Fibroblast of mammary gland (primary cell): ENCODE data around the gene TMEM214.

Experiments
- DNase-seq: peaks from one replicate; pipeline ENCODE4 v3.0.0-alpha.2; 2010; ENCODE audit warnings: low read depth
- H3K4me3 ChIP-seq: 2 replicates; pipeline ENCODE4 v1.5.1; 2011; ENCODE audit warnings: low read depth, mild to moderate bottlenecking, low read length, moderate library complexity; ENCODE audit not compliant: control insufficient read depth
- TF ChIP-seq, protein P1 (sequence below): conservative IDR thresholded peaks from 2 replicates; pipeline ENCODE4 v1.5.1; 2011; ENCODE audit warnings: low read depth, low read length, inconsistent platforms; ENCODE audit not compliant: control insufficient read depth, insufficient read depth

Gene TMEM214

GRCh38 chr2:26991717-26992116 is 41.0 kb upstream of the TMEM214 start:
- no peak overlapping the region for H3K4me3 ChIP-seq
- TF ChIP-seq, protein P1, sequence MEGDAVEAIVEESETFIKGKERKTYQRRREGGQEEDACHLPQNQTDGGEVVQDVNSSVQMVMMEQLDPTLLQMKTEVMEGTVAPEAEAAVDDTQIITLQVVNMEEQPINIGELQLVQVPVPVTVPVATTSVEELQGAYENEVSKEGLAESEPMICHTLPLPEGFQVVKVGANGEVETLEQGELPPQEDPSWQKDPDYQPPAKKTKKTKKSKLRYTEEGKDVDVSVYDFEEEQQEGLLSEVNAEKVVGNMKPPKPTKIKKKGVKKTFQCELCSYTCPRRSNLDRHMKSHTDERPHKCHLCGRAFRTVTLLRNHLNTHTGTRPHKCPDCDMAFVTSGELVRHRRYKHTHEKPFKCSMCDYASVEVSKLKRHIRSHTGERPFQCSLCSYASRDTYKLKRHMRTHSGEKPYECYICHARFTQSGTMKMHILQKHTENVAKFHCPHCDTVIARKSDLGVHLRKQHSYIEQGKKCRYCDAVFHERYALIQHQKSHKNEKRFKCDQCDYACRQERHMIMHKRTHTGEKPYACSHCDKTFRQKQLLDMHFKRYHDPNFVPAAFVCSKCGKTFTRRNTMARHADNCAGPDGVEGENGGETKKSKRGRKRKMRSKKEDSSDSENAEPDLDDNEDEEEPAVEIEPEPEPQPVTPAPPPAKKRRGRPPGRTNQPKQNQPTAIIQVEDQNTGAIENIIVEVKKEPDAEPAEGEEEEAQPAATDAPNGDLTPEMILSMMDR = no peak
- no peak for DNase-seq

DNA sequence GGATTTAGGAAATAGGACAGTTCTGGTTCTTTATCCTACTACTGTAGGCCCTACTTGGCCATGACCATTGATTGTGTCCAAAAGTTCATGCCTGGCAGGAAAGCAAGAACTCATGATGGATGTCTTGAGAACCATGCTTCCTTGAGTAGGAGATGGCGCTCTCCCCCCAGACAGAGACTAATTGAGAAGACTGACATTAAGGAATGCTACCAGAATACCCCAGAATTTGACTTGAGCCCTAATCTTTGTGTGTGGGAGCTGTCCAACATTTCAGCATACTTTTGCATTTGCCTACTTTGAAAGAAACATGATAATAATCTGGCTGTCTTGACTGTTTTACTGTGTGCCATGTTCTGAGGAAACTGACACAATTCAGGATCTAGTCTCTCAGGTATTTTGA is 39.0 kb upstream of the TMEM214 start:
- no peak for DNase-seq
- TF ChIP-seq, protein P1 = no peak
- H3K4me3 ChIP-seq = no peak overlapping the region

- DNase-seq = no peak
These were observed 37.8 kb upstream of the TMEM214 start for GRCh38 chr2:26994983-26995382.

DNA sequence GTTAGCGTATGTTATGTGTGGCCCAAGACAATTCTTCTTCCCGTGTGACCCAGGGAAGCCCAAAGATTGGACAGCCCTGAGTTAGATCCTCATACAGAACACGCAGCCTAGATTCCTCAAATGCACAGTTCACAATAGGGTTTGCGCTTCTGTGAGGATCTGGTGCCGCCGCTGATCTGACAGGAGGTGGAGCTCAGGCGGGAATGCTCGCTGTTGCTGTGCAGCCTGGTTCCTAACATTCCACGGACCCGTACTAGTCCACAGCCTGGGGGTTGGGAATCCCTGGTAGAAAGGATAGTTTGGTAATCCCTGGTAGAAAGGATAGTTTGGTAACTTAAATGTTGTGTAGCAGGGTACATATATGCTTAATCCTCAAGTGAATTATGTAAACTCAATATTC is 35.4 kb upstream of the TMEM214 start:
- TF ChIP-seq, protein P1 = no peak
- no peak for DNase-seq
- no peak overlapping the region for H3K4me3 ChIP-seq

More at GRCh38 chr2:26994983-26995382, 37.8 kb upstream of the TMEM214 start:
- TF ChIP-seq, protein P1 = no peak
- H3K4me3 ChIP-seq = no peak overlapping the region

GRCh38 chr2:26998323-26998722 is 34.4 kb upstream of the TMEM214 start:
- TF ChIP-seq, protein P1 = no peak
- H3K4me3 ChIP-seq = no peak overlapping the region
- no peak for DNase-seq

GRCh38 chr2:27000228-27000627 is 32.5 kb upstream of the TMEM214 start:
- TF ChIP-seq, protein P1 = no peak
- DNase-seq = no peak
- no peak overlapping the region for H3K4me3 ChIP-seq

- no peak for DNase-seq
- H3K4me3 ChIP-seq = no peak overlapping the region
- TF ChIP-seq, protein P1 = no peak
These were observed 31.8 kb upstream of the TMEM214 start for GRCh38 chr2:27000995-27001394.
